K562 (cell line): Measurements from ENCODE around the gene DOLPP1. TPM values are rescaled to one million over a fixed set of nuclear protein-coding genes. Genes with fewer than 3 reads are reported as not detected.

Experiments used
- ARID1B ChIP-seq: fragments of 450-650 bp; IDR thresholded peaks from 2 replicates; pipeline ENCODE4 v1.6.1; 2016; ENCODE audit warnings: antibody characterized with exemption, mild to moderate bottlenecking, inconsistent platforms
- BRD4 ChIP-seq: fragments of 200-600 bp; sonication (generic); IDR thresholded peaks from 2 replicates; pipeline ENCODE4 v1.6.1; 2017; ENCODE audit warnings: inconsistent platforms
- CHD1 ChIP-seq: fragments of 200-600 bp; sonication (generic); IDR thresholded peaks from one replicate; pipeline ENCODE4 v1.6.1; 2012; ENCODE audit warnings: mild to moderate bottlenecking, moderate library complexity, low read length, inconsistent platforms
- CUX1 ChIP-seq: fragments of 200-800 bp; sonication (Bioruptor generic); IDR thresholded peaks from 2 replicates; pipeline ENCODE4 v1.6.1; 2016; ENCODE audit warnings: missing genetic modification characterization, missing compliant biosample characterization
- FOXA3 ChIP-seq, 2 experiments: fragments of 450-650 bp in 1 of 2; sonication (generic) in 1 of 2; formaldehyde crosslinking; IDR thresholded peaks in 1 of 2; conservative IDR thresholded peaks in 1 of 2; 2 replicates each; pipeline versions ENCODE4 v1.4.0 to v1.8.0; 2020 to 2022; ENCODE audit warnings: mild to moderate bottlenecking in 2 of 2, missing genetic modification reagents in 1 of 2
- HDAC6 ChIP-seq: IDR thresholded peaks from 2 replicates; pipeline ENCODE4 v1.6.1; 2012; ENCODE audit warnings: low read depth, mild to moderate bottlenecking, control low read depth, inconsistent platforms, low read length, moderate library complexity
- HMBOX1 ChIP-seq: sonication (generic); IDR thresholded peaks from 2 replicates; pipeline ENCODE4 v1.6.1; 2016
- HSF4 ChIP-seq: fragments of 250-450 bp; sonication (Bioruptor Pico); IDR thresholded peaks from 2 replicates; pipeline ENCODE4 v2.1.2; 2022; ENCODE audit warnings: mild to moderate bottlenecking, moderate library complexity, borderline replicate concordance
- ILK ChIP-seq: fragments of 450-650 bp; IDR thresholded peaks from 2 replicates; pipeline ENCODE4 v1.6.1; 2016; ENCODE audit warnings: missing genetic modification characterization, low read depth, mild to moderate bottlenecking, missing compliant biosample characterization, moderate library complexity, borderline replicate concordance
- KAT2B ChIP-seq: IDR thresholded peaks from one replicate; pipeline ENCODE4 v1.6.1; 2012; ENCODE audit warnings: low read depth, mild to moderate bottlenecking, control low read depth, inconsistent platforms, low read length, moderate library complexity
- MTA3 ChIP-seq: fragments of 450-650 bp; formaldehyde crosslinking; IDR thresholded peaks from 2 replicates; pipeline ENCODE4 v1.6.1; 2017; ENCODE audit warnings: mild to moderate bottlenecking, borderline replicate concordance
- POLR2H ChIP-seq: IDR thresholded peaks from 2 replicates; pipeline ENCODE4 v1.6.1; 2016; ENCODE audit warnings: missing genetic modification characterization, low read depth, mild to moderate bottlenecking, control low read depth, missing compliant biosample characterization, moderate library complexity
- SMARCB1 ChIP-seq: IDR thresholded peaks from 2 replicates; pipeline ENCODE4 v1.6.1; 2011; ENCODE audit warnings: improper control_type of control experiment, low read depth; ENCODE audit not compliant: insufficient read length
- SPI1 ChIP-seq: IDR thresholded peaks from 2 replicates; pipeline ENCODE4 v1.6.1; 2011; ENCODE audit warnings: low read depth, low read length, control low read depth, borderline replicate concordance
- SREBF1 ChIP-seq: fragments of 150-350 bp; IDR thresholded peaks from 2 replicates; pipeline ENCODE4 v1.6.1; 2014; ENCODE audit warnings: antibody characterized with exemption, low read depth, low read length, borderline replicate concordance
- TEAD1 ChIP-seq, 2 experiments: fragments of 450-650 bp in 1 of 2; sonication (generic) in 1 of 2; formaldehyde crosslinking; IDR thresholded peaks; 2 replicates each; pipeline versions ENCODE4 v1.4.0 to v1.8.0; 2020 to 2022; ENCODE audit warnings: mild to moderate bottlenecking in 2 of 2, missing genetic modification reagents in 1 of 2
- ZBTB17 ChIP-seq: fragments of 450-650 bp; formaldehyde crosslinking; IDR thresholded peaks from 2 replicates; pipeline ENCODE4 v1.4.0; 2020; ENCODE audit warnings: mild to moderate bottlenecking
- ZSCAN29 ChIP-seq: fragments of 450-650 bp; IDR thresholded peaks from 2 replicates; pipeline ENCODE4 v1.6.1; 2017
- polyA plus RNA-seq, 8 experiments: library from polyadenylated mRNA; depleted of rRNA in 4 of 8; stranded (reverse) in 5 of 8; unstranded in 3 of 8; fragments of >200 nt; fragmentation: Nextera tagmentation in 2 of 8; fragmentation: Illumina TruSeq in 1 of 8; extraction: Ambion mirVana in 2 of 8; extraction: Trizol in 1 of 8; gene quantifications; 2 replicates each; pipeline versions ENCODE4 v1.2.1 to v1.2.3, GENCODE V29; 2011 to 2014; ENCODE audit warnings: inconsistent platforms in 1 of 8, missing spikeins in 1 of 8
- total RNA-seq, 7 experiments: library from RNA; depleted of rRNA in 6 of 7; stranded (reverse); fragments of >200 nt in 6 of 7; fragmentation: Illumina TruSeq in 2 of 7; extraction: Trizol in 2 of 7; gene quantifications; 2 replicates each; pipeline versions ENCODE4 v1.2.1 to v1.2.3, GENCODE V29; 2011 to 2021; ENCODE audit warnings: low replicate concordance in 1 of 7
- TF ChIP-seq, protein P1 (sequence below): fragments of 450-650 bp; formaldehyde crosslinking; IDR thresholded peaks from 2 replicates; pipeline ENCODE4 v1.4.0; 2020; ENCODE audit warnings: mild to moderate bottlenecking, moderate library complexity
- TF ChIP-seq, protein P2 (sequence below): conservative IDR thresholded peaks from 2 replicates; pipeline ENCODE4 v1.6.1; 2011; ENCODE audit warnings: low read depth, mild to moderate bottlenecking, low read length; ENCODE audit not compliant: control insufficient read depth

DOLPP1 gene
- total and polyA plus RNA-seq, 9 of the 15 experiments (the other 6 are each of a cell fraction or from before 2014, with no cell fraction given) = 3.0 to 39.8 (median 30.5) TPM

DNA sequence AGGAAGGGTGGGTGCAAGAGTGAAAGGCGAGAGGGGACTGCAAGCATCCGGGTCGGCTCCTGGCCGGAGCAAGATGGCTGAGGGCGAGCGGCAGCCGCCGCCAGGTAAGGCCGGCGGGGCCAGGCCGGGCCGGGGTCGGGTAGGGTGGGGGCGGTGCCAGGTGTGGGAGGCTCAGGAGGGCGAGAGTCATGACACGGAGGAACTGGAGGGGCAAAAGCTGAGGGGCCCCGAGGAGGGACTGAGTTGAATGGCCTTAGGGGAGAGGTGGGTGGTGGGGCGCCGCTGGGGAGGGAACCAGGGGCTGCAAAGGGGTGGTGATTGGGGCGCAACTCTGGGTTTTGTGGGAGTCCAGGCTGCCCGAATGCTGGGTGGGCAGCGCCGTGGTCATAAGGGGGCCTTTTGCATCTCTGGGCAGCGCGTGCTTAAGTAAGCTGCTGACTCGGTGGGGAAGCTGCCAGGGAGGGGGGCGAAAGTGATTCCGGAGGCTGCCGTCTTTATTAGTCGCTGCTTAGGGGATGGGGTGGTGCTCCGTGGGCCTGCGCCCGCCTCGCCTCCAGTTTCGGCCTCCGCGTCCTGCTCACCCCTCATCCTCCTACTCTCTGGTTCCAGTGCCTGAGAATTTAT lies 30.7 kb downstream of the DOLPP1 start (continued):
- TF ChIP-seq FOXA3 (CRISPR knock-in tag; conservative IDR thresholded peaks at IDR 0.05 in 1 of 2, IDR thresholded peaks at IDR 0.05 in 1 of 2) (no peak), SMARCB1 (no peak), KAT2B (no peak), ZSCAN29 (no peak), ILK (no peak), SPI1 (no peak), POLR2H (tag) (no peak), HDAC6 (no peak), ZBTB17 (no peak), MTA3 (no peak), HMBOX1 (no peak), SREBF1 (no peak), HSF4 (CRISPR knock-in tag) (no peak), TEAD1 (CRISPR knock-in tag; IDR thresholded peaks at IDR 0.05) (no peak; a peak in 1 of 4 replicates), CUX1 (no peak), CHD1 (no peak), ARID1B (no peak), BRD4 (no peak)
- TF ChIP-seq, protein P1, sequence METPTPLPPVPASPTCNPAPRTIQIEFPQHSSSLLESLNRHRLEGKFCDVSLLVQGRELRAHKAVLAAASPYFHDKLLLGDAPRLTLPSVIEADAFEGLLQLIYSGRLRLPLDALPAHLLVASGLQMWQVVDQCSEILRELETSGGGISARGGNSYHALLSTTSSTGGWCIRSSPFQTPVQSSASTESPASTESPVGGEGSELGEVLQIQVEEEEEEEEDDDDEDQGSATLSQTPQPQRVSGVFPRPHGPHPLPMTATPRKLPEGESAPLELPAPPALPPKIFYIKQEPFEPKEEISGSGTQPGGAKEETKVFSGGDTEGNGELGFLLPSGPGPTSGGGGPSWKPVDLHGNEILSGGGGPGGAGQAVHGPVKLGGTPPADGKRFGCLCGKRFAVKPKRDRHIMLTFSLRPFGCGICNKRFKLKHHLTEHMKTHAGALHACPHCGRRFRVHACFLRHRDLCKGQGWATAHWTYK = no peak
- TF ChIP-seq, protein P2, sequence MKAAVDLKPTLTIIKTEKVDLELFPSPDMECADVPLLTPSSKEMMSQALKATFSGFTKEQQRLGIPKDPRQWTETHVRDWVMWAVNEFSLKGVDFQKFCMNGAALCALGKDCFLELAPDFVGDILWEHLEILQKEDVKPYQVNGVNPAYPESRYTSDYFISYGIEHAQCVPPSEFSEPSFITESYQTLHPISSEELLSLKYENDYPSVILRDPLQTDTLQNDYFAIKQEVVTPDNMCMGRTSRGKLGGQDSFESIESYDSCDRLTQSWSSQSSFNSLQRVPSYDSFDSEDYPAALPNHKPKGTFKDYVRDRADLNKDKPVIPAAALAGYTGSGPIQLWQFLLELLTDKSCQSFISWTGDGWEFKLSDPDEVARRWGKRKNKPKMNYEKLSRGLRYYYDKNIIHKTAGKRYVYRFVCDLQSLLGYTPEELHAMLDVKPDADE = no peak
